NAMALWA (cell line): ENCODE results near the gene ZFAND3.

Experiments
- DNase-seq: peaks from one replicate; pipeline ENCODE4 v3.0.0-alpha.2; 2015; ENCODE audit warnings: low spot score

Gene ZFAND3

GRCh38 chr6:38155144-38155543 is 335.6 kb downstream of the ZFAND3 start:
- DNase-seq, result no peak

- DNase-seq, result no peak
These were observed 336.2 kb downstream of the ZFAND3 start for GRCh38 chr6:38155621-38156204.

GRCh38 chr6:38156818-38157565 is 337.5 kb downstream of the ZFAND3 start:
- no peak for DNase-seq

DNA sequence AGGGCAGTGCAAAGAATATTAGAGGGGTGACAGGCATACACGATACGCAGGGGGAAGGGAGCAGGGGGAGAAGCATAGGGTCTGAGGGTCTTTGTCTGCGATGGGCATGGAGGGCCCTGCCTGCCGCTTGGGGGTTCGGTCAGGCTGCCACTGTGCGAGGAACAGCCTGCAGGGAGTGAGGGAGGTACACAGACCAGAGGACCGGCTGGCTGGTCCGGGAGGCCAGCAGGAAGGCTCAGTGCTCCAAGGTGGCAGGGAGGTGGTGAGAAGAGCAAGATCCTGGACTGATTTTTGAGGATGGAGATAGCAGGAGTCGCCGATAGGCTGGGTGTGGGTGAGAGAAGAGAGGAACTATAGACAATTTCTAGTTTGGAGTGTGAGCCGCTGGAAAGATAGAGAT is 338.4 kb downstream of the ZFAND3 start:
- DNase-seq, result no peak

- no peak for DNase-seq
These were observed 339.3 kb downstream of the ZFAND3 start for GRCh38 chr6:38158762-38159350.

- DNase-seq, result no peak
These were observed 340.1 kb downstream of the ZFAND3 start for GRCh38 chr6:38159596-38159995.

DNA sequence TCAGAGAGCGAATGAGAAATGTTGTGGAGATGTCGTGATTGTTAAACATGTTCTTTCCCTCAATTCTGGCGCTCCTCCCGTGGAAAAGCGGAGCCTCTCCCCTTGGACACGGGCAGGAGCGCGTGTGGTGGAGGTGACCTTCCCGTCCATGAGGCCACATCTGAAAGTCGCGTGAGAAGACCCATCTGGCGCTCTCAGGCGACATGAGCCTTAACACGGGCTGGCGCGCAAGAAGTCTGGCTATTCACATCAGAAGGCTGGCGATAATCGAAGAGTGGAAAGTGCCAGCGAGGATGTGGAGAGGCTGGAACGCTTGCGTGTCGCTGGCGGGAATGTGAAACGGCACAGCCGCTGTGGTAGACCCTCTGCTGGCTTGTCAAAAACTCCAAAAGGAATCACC is 341.3 kb downstream of the ZFAND3 start:
- no peak for DNase-seq

DNA sequence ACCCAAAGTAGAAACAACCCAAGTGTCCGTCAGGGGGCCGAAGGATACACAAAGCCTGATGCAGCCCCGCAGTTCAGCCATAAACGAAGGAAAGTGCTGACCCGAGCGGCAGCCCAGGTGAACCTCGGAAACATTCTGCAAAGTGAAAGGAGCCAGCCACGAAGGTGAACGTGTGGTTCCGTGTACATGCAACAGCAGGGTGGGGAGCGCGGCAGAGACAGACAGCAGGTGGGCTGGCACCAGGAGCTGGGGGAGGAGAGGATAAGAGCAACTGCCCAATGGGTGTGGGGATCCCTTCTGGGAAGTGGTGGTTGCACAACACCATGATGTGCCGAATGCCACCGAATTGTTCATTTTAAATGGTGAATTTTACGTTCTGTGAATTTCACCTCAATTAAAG is 341.8 kb downstream of the ZFAND3 start:
- DNase-seq, result no peak

- no peak for DNase-seq
These were observed 342.4 kb downstream of the ZFAND3 start for GRCh38 chr6:38161754-38162492.

GRCh38 chr6:38162493-38163185 is 343.1 kb downstream of the ZFAND3 start:
- no peak for DNase-seq

GRCh38 chr6:38163186-38164130 is 343.9 kb downstream of the ZFAND3 start:
- no peak for DNase-seq

GRCh38 chr6:38164131-38164481 is 344.6 kb downstream of the ZFAND3 start:
- no peak for DNase-seq

DNA sequence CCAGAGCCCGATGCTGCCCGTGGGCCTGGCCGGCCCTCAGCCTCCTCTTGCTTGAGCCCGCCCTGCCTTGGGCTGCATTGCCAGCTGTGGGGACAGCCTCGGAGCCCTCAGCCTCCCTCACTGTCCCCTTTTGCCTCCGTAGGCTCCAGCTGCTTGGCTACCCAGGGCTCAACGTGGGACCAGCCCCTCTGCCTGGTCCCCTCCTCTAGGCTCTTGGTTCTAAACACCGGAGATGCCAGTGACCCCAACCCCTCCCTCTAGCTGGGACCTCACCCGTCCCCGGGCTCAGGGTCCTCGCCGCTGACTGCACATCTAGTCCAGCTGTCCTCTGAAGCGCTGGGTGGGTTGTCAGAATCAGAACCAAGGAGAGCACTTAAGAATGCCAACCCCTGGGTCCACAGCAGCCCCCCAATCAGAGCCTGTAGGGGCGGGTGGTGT is 345.2 kb downstream of the ZFAND3 start:
- DNase-seq, result no peak

GRCh38 chr6:38166411-38167240 is 347.1 kb downstream of the ZFAND3 start:
- DNase-seq, result no peak

DNA sequence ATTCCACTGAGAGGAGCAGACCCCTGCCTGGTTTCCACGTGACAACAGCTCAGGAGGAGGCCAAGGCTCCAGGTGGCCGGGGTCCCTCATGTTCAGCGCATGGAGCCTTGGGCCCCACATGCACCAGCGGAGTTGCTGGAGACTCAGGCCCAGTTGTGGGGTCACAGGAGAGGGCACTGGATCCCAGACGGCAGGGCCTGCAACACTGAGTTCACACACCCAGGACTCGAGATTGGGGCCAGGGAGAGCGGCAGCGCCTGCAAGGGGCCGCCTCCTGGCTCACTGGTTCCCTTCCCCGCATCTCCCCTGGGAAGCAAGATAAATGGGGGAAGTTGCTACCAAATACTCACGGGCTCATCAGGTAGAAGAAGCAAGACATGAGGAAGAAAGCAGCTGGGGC is 348.1 kb downstream of the ZFAND3 start:
- DNase-seq, result no peak

DNA sequence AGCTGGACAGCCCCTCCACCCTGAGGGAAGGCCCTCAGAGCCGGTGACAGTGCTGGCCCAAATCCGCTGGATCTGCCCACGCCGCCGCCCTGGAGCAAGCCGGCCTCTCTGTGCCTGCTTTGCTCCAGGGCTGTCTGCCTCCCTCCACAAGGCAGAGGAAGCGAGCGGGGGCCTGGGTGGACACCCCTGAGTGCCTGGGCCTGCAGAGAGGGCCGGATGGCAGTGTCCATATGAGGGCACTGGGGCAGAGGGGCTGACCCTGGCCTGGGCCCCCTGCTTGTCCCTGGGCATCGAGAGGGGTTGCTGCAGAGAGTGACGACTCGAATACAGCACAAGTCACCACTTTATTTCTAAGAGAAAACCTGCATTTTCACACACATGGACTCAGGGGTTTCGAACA is 348.6 kb downstream of the ZFAND3 start:
- no peak for DNase-seq

GRCh38 chr6:38168699-38169098 is 349.2 kb downstream of the ZFAND3 start:
- DNase-seq, result no peak

DNA sequence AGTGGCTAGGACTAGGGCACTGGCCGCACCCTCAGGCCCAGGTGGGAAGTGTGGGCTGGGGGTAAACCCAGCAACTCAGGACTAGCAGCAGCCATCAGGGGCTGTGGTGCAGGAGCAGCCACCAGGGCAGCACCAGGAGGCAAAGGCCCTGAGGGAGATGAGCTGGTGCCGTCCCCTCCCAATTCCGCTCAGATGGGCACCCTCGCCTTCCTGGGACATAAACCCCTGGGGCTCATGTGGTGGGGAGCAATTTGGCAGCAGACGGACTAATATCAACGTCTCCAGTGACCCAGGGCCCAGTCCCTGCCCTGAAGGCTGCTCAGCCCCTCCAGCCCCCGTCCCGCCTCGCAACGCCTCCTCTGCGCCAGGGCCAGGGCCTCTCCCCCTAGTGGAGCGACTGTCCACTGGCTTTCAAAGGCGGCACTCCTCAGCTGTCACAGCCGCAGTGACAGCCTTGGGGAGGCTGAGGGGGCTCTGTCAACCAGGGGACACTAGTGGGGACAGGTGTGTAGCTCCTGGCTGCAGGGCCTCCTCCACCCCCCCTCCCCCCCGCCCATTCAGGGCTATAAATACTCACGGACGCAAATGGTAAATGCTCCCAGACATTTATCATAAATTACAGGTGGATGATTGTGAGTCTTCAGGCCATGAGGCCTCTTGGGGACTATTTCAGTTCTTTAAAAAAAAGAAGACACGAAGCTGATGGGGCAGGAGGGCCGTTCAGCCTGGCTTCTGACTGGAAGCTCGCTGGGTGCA is 349.9 kb downstream of the ZFAND3 start:
- no peak for DNase-seq

DNA sequence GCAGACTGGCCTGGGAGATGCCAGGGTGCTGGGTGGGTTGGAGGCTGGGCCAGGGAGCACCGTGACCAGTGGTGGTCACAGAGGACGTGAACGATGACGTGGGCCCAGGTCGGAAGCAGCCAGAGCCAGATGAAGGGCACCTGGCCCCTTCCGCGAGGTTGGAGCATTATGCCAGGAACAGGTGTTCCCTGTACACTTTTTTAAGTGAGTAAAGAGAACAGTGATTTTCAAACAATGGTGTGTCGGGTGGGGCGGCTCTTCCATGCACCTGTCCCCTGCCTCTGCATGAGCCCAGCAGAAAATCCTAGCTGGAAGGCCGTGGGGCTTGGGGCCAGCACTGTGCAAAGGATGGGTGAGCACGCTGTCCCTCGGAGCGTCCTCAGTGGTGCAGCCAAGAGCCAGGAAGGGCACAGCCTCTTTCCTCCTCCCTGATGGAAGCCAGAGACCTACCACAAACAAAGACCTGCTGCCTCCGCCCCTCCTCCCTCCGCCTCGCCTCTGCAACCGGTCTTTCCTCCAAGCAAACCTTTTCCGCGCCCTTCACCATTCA is 350.5 kb downstream of the ZFAND3 start:
- no peak for DNase-seq
